DOHH2 (cell line): ENCODE results near the gene TFIP11.

ENCODE experiments used
- H3F3A ChIP-seq: fragments of 200-600 bp; sonication (generic), shearing (Covaris generic); 2 replicates; pipeline ENCODE4 v1.6.0; 2016; ENCODE audit warnings: antibody characterized with exemption, mild to moderate bottlenecking; ENCODE audit not compliant: control insufficient read depth, insufficient read depth
- H3K27ac ChIP-seq: fragments of 200-600 bp; sonication (generic); 2 replicates; pipeline ENCODE4 v1.5.1; 2014; ENCODE audit warnings: low read depth, mild to moderate bottlenecking, low read length, moderate library complexity
- H3K27me3 ChIP-seq: fragments of 200-600 bp; sonication (generic); 2 replicates; pipeline ENCODE4 v1.6.1; 2014; ENCODE audit warnings: mild to moderate bottlenecking, low read length, mixed read lengths; ENCODE audit not compliant: control insufficient read depth
- H3K36me3 ChIP-seq: fragments of 200-600 bp; sonication (generic); 2 replicates; pipeline ENCODE4 v1.6.1; 2014; ENCODE audit warnings: mild to moderate bottlenecking, low read length, moderate library complexity, mixed read lengths; ENCODE audit not compliant: control insufficient read depth
- H3K4me1 ChIP-seq: fragments of 200-600 bp; sonication (generic); 2 replicates; pipeline ENCODE4 v1.6.1; 2014; ENCODE audit warnings: mild to moderate bottlenecking, low read length, mixed read lengths; ENCODE audit not compliant: control insufficient read depth
- H3K4me2 ChIP-seq: fragments of 200-600 bp; sonication (generic); 2 replicates; pipeline ENCODE4 v1.6.0; 2014; ENCODE audit warnings: mild to moderate bottlenecking, low read length, moderate library complexity
- H3K4me3 ChIP-seq: fragments of 200-600 bp; sonication (generic); 2 replicates; pipeline ENCODE4 v1.5.1; 2014; ENCODE audit warnings: mild to moderate bottlenecking, low read length, mixed read lengths
- H3K79me2 ChIP-seq: fragments of 200-600 bp; sonication (generic); 2 replicates; pipeline ENCODE4 v1.6.1; 2014; ENCODE audit warnings: mild to moderate bottlenecking, low read length, mixed read lengths; ENCODE audit not compliant: control insufficient read depth
- H3K9me2 ChIP-seq: fragments of 200-600 bp; sonication (generic); replicated peaks from 2 replicates; pipeline ENCODE4 v1.6.1; 2014; ENCODE audit warnings: mild to moderate bottlenecking, low read length, mixed read lengths; ENCODE audit not compliant: control insufficient read depth
- H3K9me3 ChIP-seq: fragments of 200-600 bp; sonication (generic); 2 replicates; pipeline ENCODE4 v1.6.1; 2014; ENCODE audit warnings: antibody characterized with exemption, low read length, mixed read lengths; ENCODE audit not compliant: control insufficient read depth, insufficient read depth
- H4K20me1 ChIP-seq: fragments of 200-600 bp; sonication (generic); 2 replicates; pipeline ENCODE4 v1.6.0; 2014; ENCODE audit warnings: low read depth, mild to moderate bottlenecking, antibody characterized with exemption, low read length, moderate library complexity; ENCODE audit not compliant: control insufficient read depth, insufficient read depth
- EZH2phosphoT487 ChIP-seq: fragments of 200-600 bp; sonication (generic); IDR thresholded peaks from 2 replicates; pipeline ENCODE4 v1.6.1; 2017; ENCODE audit warnings: borderline replicate concordance, mild to moderate bottlenecking, antibody characterized with exemption, low read length, moderate library complexity, mixed read lengths
- TF ChIP-seq, protein P1 (sequence below): fragments of 200-600 bp; sonication (generic); IDR thresholded peaks from one replicate; pipeline ENCODE4 v1.5.1; 2014; ENCODE audit warnings: antibody characterized with exemption, mild to moderate bottlenecking, low read depth, low read length; ENCODE audit not compliant: poor library complexity, severe bottlenecking

TFIP11 gene

DNA sequence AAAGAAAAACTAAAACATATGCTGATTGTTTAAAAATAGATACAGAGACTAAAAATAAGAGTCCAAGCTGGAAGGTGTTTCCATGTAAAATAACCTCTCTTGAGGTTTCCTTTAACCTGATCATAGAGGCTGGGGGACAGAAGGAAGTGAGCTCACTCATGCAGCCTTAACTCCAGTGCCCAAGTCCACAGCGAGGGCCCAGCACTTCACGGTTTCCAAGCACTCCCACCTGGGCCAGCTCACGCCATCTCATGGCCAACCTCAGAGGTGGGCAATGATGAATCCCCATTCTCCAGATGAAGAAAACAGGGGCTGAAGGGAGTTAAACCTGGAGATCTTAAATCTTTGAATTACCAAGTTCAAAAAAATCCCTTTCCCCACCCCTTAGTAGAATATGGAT lies 14.9 kb upstream of the TFIP11 start:
- Histone ChIP-seq H4K20me1 (no peaks in the 10 kb centered on the region), H3K9me2 (no peaks in the 10 kb centered on the region), H3K27me3 (no peaks in the 10 kb centered on the region), H3K27ac (peak overlapping the region; percentile 86), H3K36me3 (peaks cover 83% of the 10 kb centered on the region), H3K4me2 (peak overlapping the region; percentile 93), H3K79me2 (peaks cover 13% of the 10 kb centered on the region), H3F3A (peaks cover 40% of the 10 kb centered on the region), H3K9me3 (no peaks in the 10 kb centered on the region), H3K4me1 (peaks cover 98% of the 10 kb centered on the region), H3K4me3 (peak overlapping the region; percentile 68)
- TF ChIP-seq EZH2phosphoT487: no peak
- TF ChIP-seq, protein P1, sequence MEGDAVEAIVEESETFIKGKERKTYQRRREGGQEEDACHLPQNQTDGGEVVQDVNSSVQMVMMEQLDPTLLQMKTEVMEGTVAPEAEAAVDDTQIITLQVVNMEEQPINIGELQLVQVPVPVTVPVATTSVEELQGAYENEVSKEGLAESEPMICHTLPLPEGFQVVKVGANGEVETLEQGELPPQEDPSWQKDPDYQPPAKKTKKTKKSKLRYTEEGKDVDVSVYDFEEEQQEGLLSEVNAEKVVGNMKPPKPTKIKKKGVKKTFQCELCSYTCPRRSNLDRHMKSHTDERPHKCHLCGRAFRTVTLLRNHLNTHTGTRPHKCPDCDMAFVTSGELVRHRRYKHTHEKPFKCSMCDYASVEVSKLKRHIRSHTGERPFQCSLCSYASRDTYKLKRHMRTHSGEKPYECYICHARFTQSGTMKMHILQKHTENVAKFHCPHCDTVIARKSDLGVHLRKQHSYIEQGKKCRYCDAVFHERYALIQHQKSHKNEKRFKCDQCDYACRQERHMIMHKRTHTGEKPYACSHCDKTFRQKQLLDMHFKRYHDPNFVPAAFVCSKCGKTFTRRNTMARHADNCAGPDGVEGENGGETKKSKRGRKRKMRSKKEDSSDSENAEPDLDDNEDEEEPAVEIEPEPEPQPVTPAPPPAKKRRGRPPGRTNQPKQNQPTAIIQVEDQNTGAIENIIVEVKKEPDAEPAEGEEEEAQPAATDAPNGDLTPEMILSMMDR: peak; percentile 32

DNA sequence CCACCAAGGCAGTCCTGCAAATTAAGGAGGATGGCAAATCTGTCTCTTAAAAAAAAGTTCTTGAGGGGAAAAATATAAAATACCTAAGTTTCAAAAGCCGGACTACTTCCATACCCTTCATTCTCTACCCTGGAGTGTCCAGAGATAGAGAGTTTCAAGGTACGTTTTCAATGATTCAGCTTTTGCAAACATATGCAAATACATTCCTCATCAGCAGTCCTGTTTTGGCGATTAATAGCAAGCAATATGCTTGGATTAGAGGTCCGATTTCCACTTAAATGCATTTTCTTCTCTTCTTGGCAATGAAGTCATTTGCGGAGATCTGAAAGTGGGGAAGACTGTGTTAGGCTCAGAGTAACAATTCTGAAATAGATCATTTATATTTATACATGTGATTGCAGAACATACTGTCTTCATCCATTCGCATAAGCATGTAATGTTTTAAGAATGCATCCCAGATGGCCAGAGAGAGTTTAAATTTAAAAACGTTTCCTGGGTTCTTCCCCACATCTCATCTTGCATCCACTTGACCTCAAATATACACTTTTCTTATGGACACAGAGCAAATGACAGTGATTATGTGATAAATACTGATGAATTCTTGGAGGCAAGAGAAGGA lies 13.8 kb upstream of the TFIP11 start:
- no peak for TF ChIP-seq EZH2phosphoT487
- TF ChIP-seq, protein P1: no peak
- Histone ChIP-seq H3F3A (peaks cover 40% of the 10 kb centered on the region), H3K9me3 (no peaks in the 10 kb centered on the region), H3K4me1 (peaks cover 87% of the 10 kb centered on the region), H3K4me2 (peak overlapping the region; percentile 93), H4K20me1 (no peaks in the 10 kb centered on the region), H3K4me3 (no peak overlapping the region), H3K36me3 (peaks cover 72% of the 10 kb centered on the region), H3K79me2 (peaks cover 4% of the 10 kb centered on the region), H3K27me3 (no peaks in the 10 kb centered on the region), H3K27ac (peak overlapping the region; percentile 86), H3K9me2 (no peaks in the 10 kb centered on the region)

DNA sequence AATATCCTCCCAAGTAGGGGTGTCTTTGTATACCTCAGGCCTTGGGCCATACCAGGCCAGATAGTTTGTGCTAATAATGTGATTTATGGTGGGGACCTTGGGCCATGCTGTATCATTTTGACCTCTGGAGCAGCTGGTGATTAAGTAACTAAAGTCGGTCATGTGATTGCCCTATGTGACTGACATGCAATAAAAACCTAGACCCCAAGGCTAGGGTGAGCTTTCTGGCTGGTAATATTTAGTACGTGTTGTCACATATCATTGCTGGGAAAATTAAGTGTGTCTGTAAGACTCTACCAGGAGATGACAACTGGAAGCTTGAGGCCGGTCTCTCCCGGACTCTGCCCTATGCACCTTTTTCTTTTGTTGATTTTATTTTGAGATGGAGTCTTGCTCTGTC lies 12.6 kb upstream of the TFIP11 start:
- H3K4me3 ChIP-seq: no peak overlapping the region
- H4K20me1 ChIP-seq: no peaks in the 10 kb centered on the region
- no peaks in the 10 kb centered on the region for H3K27me3 ChIP-seq
- peaks cover 61% of the 10 kb centered on the region for H3K36me3 ChIP-seq
- peak overlapping the region; percentile 27; the same call in 1 of the 2 replicates for H3K4me2 ChIP-seq
- TF ChIP-seq, protein P1: no peak
- TF ChIP-seq EZH2phosphoT487: no peak
- H3K79me2 ChIP-seq: peaks cover 4% of the 10 kb centered on the region; the same call in 1 of the 2 replicates
- peaks cover 75% of the 10 kb centered on the region for H3K4me1 ChIP-seq
- peaks cover 35% of the 10 kb centered on the region for H3F3A ChIP-seq
- H3K9me2 ChIP-seq: no peaks in the 10 kb centered on the region
- H3K27ac ChIP-seq: peak overlapping the region; percentile 45
- H3K9me3 ChIP-seq: no peaks in the 10 kb centered on the region
